Nucleus accumbens (tissue), 56 donors: ENCODE measurements around the gene GRIK4.
A peak's percentile ranks its signal among the peaks of the same experiment; 100 is the strongest.

Experiments used
- DNase-seq, 56 donors: peaks; one replicate each; lab custom pipeline; 2025; lab: John Stamatoyannopoulos, UW

GRIK4 gene

GRCh38 chr11:120956710-120957495 lies 445.4 kb downstream of the GRIK4 start:
- DNase-seq: no peak

GRCh38 chr11:120958185-120958584 lies 446.6 kb downstream of the GRIK4 start:
- DNase-seq: no peak

GRCh38 chr11:120959189-120959588 lies 447.6 kb downstream of the GRIK4 start:
- DNase-seq: peak in 1 of 56 donors; percentile 47

- DNase-seq: no peak
Measured at GRCh38 chr11:120964857-120965256, 453.3 kb downstream of the GRIK4 start.

GRCh38 chr11:120966840-120967239 lies 455.3 kb downstream of the GRIK4 start:
- DNase-seq: no peak

- DNase-seq: no peak
Measured at GRCh38 chr11:120969993-120970392, 458.4 kb downstream of the GRIK4 start.

GRCh38 chr11:120971825-120972224 lies 460.3 kb downstream of the GRIK4 start:
- no peak for DNase-seq

- DNase-seq: no peak
Measured at GRCh38 chr11:120972621-120973020, 461.1 kb downstream of the GRIK4 start.

- peak in 1 of 56 donors; percentile 12 for DNase-seq
Measured at GRCh38 chr11:120973501-120973900, 462.0 kb downstream of the GRIK4 start.

- DNase-seq: no peak
Measured at GRCh38 chr11:120974466-120974865, 462.9 kb downstream of the GRIK4 start.

GRCh38 chr11:120974965-120975364 lies 463.4 kb downstream of the GRIK4 start:
- DNase-seq: no peak

GRCh38 chr11:120977266-120978137 lies 466.0 kb downstream of the GRIK4 start:
- no peak for DNase-seq

GRCh38 chr11:120978701-120979100 lies 467.2 kb downstream of the GRIK4 start:
- no peak for DNase-seq

GRCh38 chr11:120985718-120986569 lies 474.4 kb downstream of the GRIK4 start:
- peak in 21 of 56 donors; percentile 3 to 44 (median 10) for DNase-seq

- no peak for DNase-seq
Measured at GRCh38 chr11:120988603-120989002, 477.1 kb downstream of the GRIK4 start.

- DNase-seq: no peak
Measured at GRCh38 chr11:120991830-120992686, 480.5 kb downstream of the GRIK4 start.

- no peak for DNase-seq
Measured at GRCh38 chr11:120994091-120994859, 482.7 kb downstream of the GRIK4 start.

GRCh38 chr11:120995184-120995583 lies 483.6 kb downstream of the GRIK4 start:
- DNase-seq: no peak

- DNase-seq: no peak
Measured at GRCh38 chr11:120996973-120997372, 485.4 kb downstream of the GRIK4 start.
